T-cell (primary cell): ENCODE results near the gene PANK1. TPM values are rescaled to one million over a fixed set of nuclear protein-coding genes. Genes with fewer than 3 reads are reported as not detected.

Source experiments
- ATAC-seq, 4 experiments: fragments of 200-7000 bp in 3 of 4; fragments of 150-1000 bp in 1 of 4; cut with Tn5 transposase; replicated peaks in 1 of 4; 1 replicate in 3 of 4; 2 replicates in 1 of 4; pipeline ENCODE4 v1.10.0; 2021; ENCODE audit warnings: moderate library complexity in 3 of 4, mild to moderate bottlenecking in 2 of 4, moderate number of reproducible peaks in 1 of 4
- CTCF ChIA-PET, 2 donors: fragments of 300-600 bp; sonication (Branson Sonifier 250); formaldehyde crosslinking; loops; one replicate each; lab custom pipeline; 2022; ENCODE audit warnings: antibody characterized with exemption in 2 of 2; lab: Charles Lee
- POLR2A ChIA-PET, 2 donors: fragments of 300-600 bp; sonication (Branson Sonifier 250); formaldehyde crosslinking; loops; one replicate each; lab custom pipeline; 2022; ENCODE audit warnings: antibody characterized with exemption in 2 of 2; lab: Charles Lee
- DNase-seq, 35 experiments: peaks; one replicate each; pipeline versions ENCODE4 v3.0.0 to v3.0.0-alpha.2; 2013 to 2023
- H3K27ac ChIP-seq: one replicate; pipeline ENCODE4 v1.5.1; 2013; ENCODE audit warnings: low read length
- H3K27me3 ChIP-seq, 2 experiments: replicated peaks in 1 of 2; 1 replicate in 1 of 2; 2 replicates in 1 of 2; pipeline versions ENCODE4 v1.6.1 to v1.7.0; 2013; ENCODE audit warnings: low read length in 1 of 2, mixed read lengths in 1 of 2; ENCODE audit not compliant: control insufficient read depth in 2 of 2, insufficient read depth in 2 of 2; ENCODE audit errors: extremely low read depth in 1 of 2
- H3K36me3 ChIP-seq, 2 donors: 1 replicate in 1 of 2; 2 replicates in 1 of 2; pipeline versions ENCODE4 v1.6.1 to v1.7.0; 2013; ENCODE audit warnings: low read length in 1 of 2; ENCODE audit not compliant: control insufficient read depth in 2 of 2, insufficient read depth in 1 of 2; ENCODE audit errors: extremely low read depth in 1 of 2
- H3K4me1 ChIP-seq, 2 experiments: 1 replicate in 1 of 2; 2 replicates in 1 of 2; pipeline versions ENCODE4 v1.6.1 to v1.7.0; 2013; ENCODE audit warnings: low read length in 2 of 2, mixed read lengths in 1 of 2; ENCODE audit not compliant: insufficient read depth in 2 of 2, control insufficient read depth in 1 of 2; ENCODE audit errors: extremely low read depth in 1 of 2
- H3K4me3 ChIP-seq, 2 donors: 1 replicate in 1 of 2; 2 replicates in 1 of 2; pipeline versions ENCODE4 v1.5.1 to v1.7.0; 2013; ENCODE audit warnings: mild to moderate bottlenecking in 2 of 2, low read length in 1 of 2, moderate library complexity in 1 of 2; ENCODE audit not compliant: control insufficient read depth in 1 of 2; ENCODE audit errors: extremely low read depth in 1 of 2
- H3K9me3 ChIP-seq: 2 replicates; pipeline ENCODE4 v1.7.0; 2013
- H3K27ac Mint-ChIP-seq, 2 donors: one replicate each; pipeline ENCODE4 v1.8.0; 2020 to 2021; ENCODE audit warnings: mild to moderate bottlenecking in 2 of 2, mixed read lengths in 2 of 2
- H3K27me3 Mint-ChIP-seq, 2 donors: one replicate each; pipeline ENCODE4 v1.8.0; 2021 to 2022; ENCODE audit warnings: mixed read lengths in 2 of 2
- H3K36me3 Mint-ChIP-seq: one replicate; pipeline ENCODE4 v1.8.0; 2021; ENCODE audit warnings: mixed read lengths
- H3K4me1 Mint-ChIP-seq, 3 donors: one replicate each; pipeline ENCODE4 v1.8.0; 2020 to 2022; ENCODE audit warnings: mixed read lengths in 3 of 3, mild to moderate bottlenecking in 1 of 3
- H3K4me3 Mint-ChIP-seq, 3 donors: one replicate each; pipeline ENCODE4 v1.8.0; 2020 to 2022; ENCODE audit warnings: mild to moderate bottlenecking in 3 of 3, mixed read lengths in 3 of 3, moderate library complexity in 3 of 3
- H3K9me3 Mint-ChIP-seq, 3 donors: one replicate each; pipeline ENCODE4 v1.8.0; 2020 to 2022; ENCODE audit warnings: mixed read lengths in 3 of 3
- WGBS: methylation state at CpG from one replicate; pipeline ENCODE4 v1.1.5; 2013; ENCODE audit warnings: missing lambda C conversion rate; ENCODE audit not compliant: insufficient coverage; 5-methylcytosine and 5-hydroxymethylcytosine counted together
- total RNA-seq, 35 experiments: library from RNA in 6 of 35; stranded (reverse) in 6 of 35; fragments of 120-200 nt in 1 of 35; gene quantifications; one replicate each; pipeline versions ENCODE4 v1.2.1 to v1.2.4 and lab custom pipeline; 2013 to 2026

PANK1 gene
- total RNA-seq, 5 donors from 2014 or later (not counting 1 experiment from before 2014, with no cell fraction given): 1.4 to 2.0 (median 1.8) TPM

DNA sequence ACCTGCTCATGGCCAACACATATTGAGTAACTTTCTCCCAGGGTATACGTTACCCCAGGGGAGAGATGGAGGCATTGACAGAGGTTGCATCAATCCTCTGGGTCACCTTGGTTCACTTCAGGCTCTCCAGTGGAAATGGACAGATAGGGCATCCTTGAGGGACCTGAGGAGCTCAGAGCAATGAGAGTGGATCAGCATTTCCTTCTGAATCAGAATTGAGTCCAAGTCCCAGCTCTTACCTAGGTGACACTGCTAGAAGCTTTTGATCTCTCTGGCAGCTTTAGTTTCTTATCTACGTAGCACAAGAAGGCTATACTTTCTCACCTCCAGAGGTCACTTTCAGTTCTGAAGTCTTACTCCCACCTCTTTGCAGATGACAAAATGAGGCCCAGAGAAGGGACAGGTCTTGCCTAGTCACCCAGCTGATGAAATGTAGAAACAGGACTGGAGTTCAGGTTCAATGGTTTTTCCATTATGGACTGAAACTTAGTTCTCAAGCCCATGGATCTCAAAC is 35.2 kb downstream of the PANK1 start:
- Mint-ChIP-seq H3K27me3 (no peaks in the 10 kb centered on the region), H3K9me3 (no peaks in the 10 kb centered on the region), H3K27ac (no peak overlapping the region), H3K36me3 (peaks cover 27% of the 10 kb centered on the region), H3K4me1 (peaks cover 5 to 20% (median 16%) of the 10 kb centered on the region in 3 donors), H3K4me3 (no peak overlapping the region)
- Histone ChIP-seq H3K4me3 (no peak overlapping the region), H3K36me3 (no peaks in the 10 kb centered on the region), H3K4me1 (peaks cover 0 to 2% of the 10 kb centered on the region in 2 experiments), H3K9me3 (no peaks in the 10 kb centered on the region), H3K27me3 (no peaks in the 10 kb centered on the region), H3K27ac (no peak overlapping the region)
- no CpG with 5 or more reads among the region's 2 CpGs for WGBS
- POLR2A ChIA-PET: no interaction called here
- DNase-seq (no peak), ATAC-seq (no peak)
- CTCF ChIA-PET: no interaction called here

DNA sequence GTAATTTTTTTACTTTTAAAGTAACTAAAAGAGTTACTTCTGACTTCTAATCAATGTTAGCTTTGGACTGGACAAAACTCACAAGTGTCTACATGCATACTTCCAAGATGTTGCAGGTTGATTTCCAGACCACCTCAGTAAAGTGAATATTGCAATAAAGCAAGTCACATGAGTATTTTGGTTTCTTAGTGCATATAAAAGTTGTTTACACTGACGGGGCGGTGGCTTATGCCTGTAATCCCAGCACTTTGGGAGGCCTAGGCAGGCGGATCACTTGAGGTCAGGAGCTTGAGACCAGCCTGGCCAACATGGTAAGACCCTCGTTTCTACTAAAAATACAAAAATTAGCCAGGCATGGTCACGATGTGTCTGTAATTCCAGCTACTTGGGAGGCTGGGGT is 40.8 kb downstream of the PANK1 start:
- Mint-ChIP-seq H3K27me3 (no peaks in the 10 kb centered on the region), H3K4me3 (no peak overlapping the region), H3K36me3 (peaks cover 14% of the 10 kb centered on the region), H3K4me1 (no peaks in the 10 kb centered on the region), H3K9me3 (no peaks in the 10 kb centered on the region), H3K27ac (no peak overlapping the region)
- no peaks in the 10 kb centered on the region for H3K9me3 ChIP-seq
- WGBS: 100% methylated on average over 2 of the region's 5 CpGs
- no peaks in the 10 kb centered on the region for H3K36me3 ChIP-seq
- no peaks in the 10 kb centered on the region for H3K4me1 ChIP-seq
- DNase-seq: no peak
- ChIA-PET CTCF (no interaction called here), POLR2A (no interaction called here)
- no peaks in the 10 kb centered on the region for H3K27me3 ChIP-seq
- no peak overlapping the region for H3K27ac ChIP-seq
- no peak for ATAC-seq
- no peak overlapping the region for H3K4me3 ChIP-seq

DNA sequence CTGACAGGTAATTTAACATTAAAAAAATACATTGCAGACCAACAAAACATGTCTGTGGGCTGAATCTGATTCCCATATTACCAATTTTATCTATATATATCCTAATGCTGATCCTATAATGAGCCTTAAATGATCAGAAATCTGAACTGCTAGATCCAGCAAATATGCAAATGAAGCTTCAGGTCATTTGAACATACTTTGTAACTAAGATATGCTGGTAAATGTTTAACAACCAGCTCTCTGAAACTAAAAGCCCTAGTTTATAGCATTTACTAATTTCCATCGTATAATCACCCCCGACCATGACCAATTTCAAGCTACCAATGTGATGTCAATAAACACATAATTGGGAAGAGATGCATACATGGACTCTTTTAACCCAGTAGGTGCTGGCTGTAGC is 42.1 kb downstream of the PANK1 start:
- Mint-ChIP-seq H3K27me3 (no peaks in the 10 kb centered on the region), H3K27ac (no peak overlapping the region), H3K9me3 (no peaks in the 10 kb centered on the region), H3K4me3 (no peak overlapping the region), H3K36me3 (peaks cover 20% of the 10 kb centered on the region), H3K4me1 (no peaks in the 10 kb centered on the region)
- ChIA-PET CTCF (interaction anchor here (0.6 to 0.9 kb wide), 2 partner anchors 12 to 23 kb away, joined by 3 read pairs; no protein-coding TSS in a partner anchor), POLR2A (no interaction called here)
- H3K9me3 ChIP-seq: no peaks in the 10 kb centered on the region
- DNase-seq (no peak), ATAC-seq (no peak)
- H3K36me3 ChIP-seq: no peaks in the 10 kb centered on the region
- H3K4me3 ChIP-seq: no peak overlapping the region
- WGBS: no CpG with 5 or more reads among the region's 2 CpGs
- H3K27ac ChIP-seq: no peak overlapping the region
- H3K4me1 ChIP-seq: no peaks in the 10 kb centered on the region
- H3K27me3 ChIP-seq: no peaks in the 10 kb centered on the region

DNA sequence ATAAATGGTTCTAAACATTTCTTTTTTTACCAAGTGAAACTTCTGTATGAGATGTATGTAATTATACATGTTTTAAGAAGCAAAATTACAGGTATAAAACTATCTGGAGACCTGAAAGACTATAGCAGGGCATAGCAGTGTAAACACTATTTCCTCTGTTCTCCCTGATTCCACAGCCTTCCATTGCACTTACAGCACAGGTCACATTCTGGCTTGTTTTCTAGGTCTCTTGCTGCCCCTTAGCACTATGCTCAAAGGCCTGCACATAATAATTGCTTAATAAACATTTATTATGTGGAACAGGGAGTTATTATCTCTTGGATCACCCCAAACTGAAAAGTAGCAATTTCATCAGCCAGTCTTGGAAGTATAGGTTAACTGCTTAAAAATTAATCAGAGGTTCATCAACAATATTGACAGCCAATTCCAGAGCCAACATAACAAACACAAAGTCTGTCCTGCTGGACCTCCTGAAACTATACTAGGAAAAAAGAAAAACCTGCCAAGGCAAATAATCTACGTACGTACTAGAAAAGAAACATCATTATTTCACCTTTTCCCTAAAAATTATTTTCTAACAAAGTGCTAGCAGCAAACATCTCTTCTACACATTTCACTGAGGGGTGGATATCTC is 43.2 kb downstream of the PANK1 start:
- Histone ChIP-seq H3K9me3 (no peaks in the 10 kb centered on the region), H3K27ac (no peak overlapping the region), H3K4me3 (no peak overlapping the region), H3K4me1 (no peaks in the 10 kb centered on the region), H3K36me3 (no peaks in the 10 kb centered on the region), H3K27me3 (no peaks in the 10 kb centered on the region)
- no peak for DNase-seq
- Mint-ChIP-seq H3K9me3 (no peaks in the 10 kb centered on the region), H3K4me1 (no peaks in the 10 kb centered on the region), H3K4me3 (no peak overlapping the region), H3K27me3 (no peaks in the 10 kb centered on the region), H3K27ac (no peak overlapping the region), H3K36me3 (peaks cover 19% of the 10 kb centered on the region)
- WGBS: no CpG with 5 or more reads among the region's 2 CpGs
- ATAC-seq: no peak
- ChIA-PET POLR2A (interaction anchor here in 1 of 2 donors (0.7 kb wide), 1 partner anchor 188 kb away, joined by 10 read pairs; the partner anchor contains the start of gene IFIT5), CTCF (no interaction called here)

DNA sequence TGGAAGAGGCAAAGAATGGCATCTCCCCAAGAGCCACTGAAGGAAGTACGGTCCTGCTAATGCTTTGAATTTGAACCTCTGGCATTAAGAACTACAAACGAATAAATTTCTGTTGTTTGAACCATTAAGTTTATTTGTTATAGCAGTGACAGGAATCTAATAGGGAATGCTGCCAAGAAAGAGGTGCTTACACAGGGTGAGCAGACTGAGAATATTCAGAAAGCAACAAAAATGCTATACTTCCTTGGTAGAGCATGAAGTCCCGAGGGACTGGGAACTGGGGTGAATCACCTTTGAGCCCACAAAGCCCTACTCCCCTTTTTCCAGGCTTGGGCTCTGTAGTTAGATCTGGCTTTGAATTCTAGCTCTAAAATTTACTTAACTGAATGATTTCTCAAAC is 45.0 kb downstream of the PANK1 start:
- Mint-ChIP-seq H3K4me1 (no peaks in the 10 kb centered on the region), H3K4me3 (no peak overlapping the region), H3K36me3 (peaks cover 12% of the 10 kb centered on the region), H3K9me3 (no peaks in the 10 kb centered on the region), H3K27me3 (no peaks in the 10 kb centered on the region), H3K27ac (no peak overlapping the region)
- ChIA-PET CTCF (no interaction called here), POLR2A (no interaction called here)
- Histone ChIP-seq H3K9me3 (no peaks in the 10 kb centered on the region), H3K36me3 (no peaks in the 10 kb centered on the region), H3K4me1 (no peaks in the 10 kb centered on the region), H3K4me3 (no peak overlapping the region), H3K27me3 (no peaks in the 10 kb centered on the region), H3K27ac (no peak overlapping the region)
- no peak for ATAC-seq
- DNase-seq: no peak
- WGBS: 81% methylated on average over 2 of the region's 3 CpGs

DNA sequence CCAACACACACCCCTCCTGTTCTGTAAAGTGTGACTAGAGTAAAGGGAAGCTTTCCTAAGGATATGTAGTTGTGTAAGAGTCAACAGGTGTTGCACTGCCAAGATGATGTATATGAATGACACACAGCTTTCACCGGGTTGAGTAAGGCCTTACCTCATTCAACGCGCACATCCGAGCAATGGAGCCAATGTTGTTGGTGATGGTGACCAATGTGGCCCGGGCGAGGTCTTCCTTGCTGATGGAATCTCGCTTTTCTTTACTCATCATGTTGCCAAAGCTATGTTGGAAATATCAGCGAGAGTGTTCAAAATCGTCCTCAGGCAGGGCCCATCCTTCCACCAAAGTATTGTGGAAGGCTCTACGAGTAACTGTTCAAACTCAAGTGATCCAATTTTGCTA is 52.0 kb downstream of the PANK1 start:
- H3K36me3 Mint-ChIP-seq: peaks cover 14% of the 10 kb centered on the region
- DNase-seq (no peak), ATAC-seq (no peak)
- Histone ChIP-seq H3K4me1 (no peaks in the 10 kb centered on the region), H3K9me3 (no peaks in the 10 kb centered on the region), H3K27ac (no peak overlapping the region), H3K36me3 (no peaks in the 10 kb centered on the region), H3K27me3 (no peaks in the 10 kb centered on the region), H3K4me3 (no peak overlapping the region)
- H3K4me1 Mint-ChIP-seq: no peaks in the 10 kb centered on the region
- no peak overlapping the region for H3K27ac Mint-ChIP-seq
- no peak overlapping the region for H3K4me3 Mint-ChIP-seq
- CTCF ChIA-PET: no interaction called here
- H3K27me3 Mint-ChIP-seq: no peaks in the 10 kb centered on the region
- 91% methylated on average over 5 of the region's 10 CpGs for WGBS
- H3K9me3 Mint-ChIP-seq: no peaks in the 10 kb centered on the region
- POLR2A ChIA-PET: no interaction called here
